ENCODE measurements around the gene MAU2.

The MAU2 gene

GRCh38 chr19:19329126-19329525, 8.5 kb downstream of the MAU2 start:
- H3K27ac Mint-ChIP-seq: peak overlapping the region; percentile 69
- ATAC-seq: peak; percentile 75
- peak overlapping the region; percentile 43 for H3K4me3 Mint-ChIP-seq
- H3K4me1 Mint-ChIP-seq: peaks cover 36% of the 10 kb centered on the region
- H3K36me3 Mint-ChIP-seq: peaks cover 42% of the 10 kb centered on the region
- H3K9me3 Mint-ChIP-seq: no peaks in the 10 kb centered on the region
- H3K27me3 Mint-ChIP-seq: no peaks in the 10 kb centered on the region

DNA sequence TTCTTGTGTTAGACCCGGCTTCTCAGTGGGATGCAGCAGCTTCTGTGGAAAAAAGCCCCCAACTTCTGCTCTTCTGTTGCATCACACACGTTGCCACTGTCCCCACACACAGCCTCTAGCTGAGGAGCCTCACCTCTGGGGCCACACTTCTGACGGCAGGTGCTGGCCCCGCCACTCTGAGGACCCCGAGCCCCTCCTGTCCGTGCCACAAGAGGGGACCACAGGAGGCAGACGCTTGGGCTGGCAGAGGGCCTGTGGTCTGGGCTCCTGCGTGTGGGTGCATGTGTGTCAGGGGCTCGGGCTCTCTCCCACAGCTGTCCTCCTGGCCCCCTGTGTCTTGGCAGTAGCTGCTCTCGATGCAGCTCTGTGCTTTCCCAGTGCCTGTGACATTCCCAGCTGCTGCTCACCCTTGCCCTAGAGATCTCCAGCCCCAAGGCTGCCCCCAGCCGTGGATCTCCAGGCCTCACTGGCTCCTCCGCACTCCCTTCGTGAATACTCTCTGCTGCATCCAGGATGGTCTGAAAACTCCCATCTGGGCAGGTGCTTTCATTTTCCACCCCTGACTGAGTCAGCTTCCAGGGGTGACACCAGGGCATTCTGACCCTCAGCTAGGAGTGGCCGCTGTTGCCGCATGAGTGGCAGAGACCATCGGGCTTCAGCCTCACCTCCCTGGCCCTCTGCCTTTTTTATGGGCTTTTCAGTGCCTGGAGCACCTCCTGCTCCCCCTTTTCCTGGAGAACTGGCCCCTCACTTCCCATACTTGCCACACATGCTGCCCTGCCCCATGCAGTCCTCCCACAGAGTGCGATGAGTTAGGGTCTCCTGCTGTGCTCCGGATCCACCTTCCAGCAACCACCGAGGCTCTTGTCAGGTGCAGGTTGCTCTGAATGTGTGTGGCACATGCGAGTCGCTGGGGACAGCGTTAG, 13.7 kb downstream of the MAU2 start:
- peaks cover 50% of the 10 kb centered on the region for H3K36me3 Mint-ChIP-seq

DNA sequence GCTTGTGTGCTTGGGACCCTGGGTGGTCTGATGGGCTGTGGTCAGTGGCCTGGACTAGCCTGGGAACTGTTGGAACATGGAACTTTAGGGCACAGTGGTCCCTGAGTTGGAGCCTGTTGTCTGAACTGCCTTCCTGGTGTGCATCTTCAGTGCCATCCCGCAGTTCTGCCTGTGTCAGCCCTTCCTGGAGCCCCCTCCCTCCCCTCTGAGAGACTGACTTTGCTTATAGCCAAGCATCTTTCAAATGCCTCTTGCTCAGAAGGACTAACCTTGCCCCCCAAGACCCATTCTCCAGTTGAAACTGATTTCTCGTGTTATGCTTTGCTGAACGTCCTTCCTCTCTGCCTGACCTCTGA, 14.3 kb downstream of the MAU2 start:
- H3K9me3 Mint-ChIP-seq: no peaks in the 10 kb centered on the region
- H3K27me3 Mint-ChIP-seq: no peaks in the 10 kb centered on the region
- peaks cover 48% of the 10 kb centered on the region for H3K36me3 Mint-ChIP-seq
- peaks cover 18% of the 10 kb centered on the region for H3K4me1 Mint-ChIP-seq
- no peak for ATAC-seq
- H3K27ac Mint-ChIP-seq: peak overlapping the region; percentile 52
- H3K4me3 Mint-ChIP-seq: no peak overlapping the region

More for the DNA sequence above, 13.7 kb downstream of the MAU2 start:
- no peaks in the 10 kb centered on the region for H3K27me3 Mint-ChIP-seq
- ATAC-seq: no peak
- H3K4me3 Mint-ChIP-seq: no peak overlapping the region
- H3K4me1 Mint-ChIP-seq: peaks cover 22% of the 10 kb centered on the region
- no peaks in the 10 kb centered on the region for H3K9me3 Mint-ChIP-seq
- peak overlapping the region; percentile 52 for H3K27ac Mint-ChIP-seq

- peak overlapping the region; percentile 52 for H3K27ac Mint-ChIP-seq
- peaks cover 18% of the 10 kb centered on the region for H3K4me1 Mint-ChIP-seq
- H3K4me3 Mint-ChIP-seq: no peak overlapping the region
- H3K27me3 Mint-ChIP-seq: no peaks in the 10 kb centered on the region
- peaks cover 48% of the 10 kb centered on the region for H3K36me3 Mint-ChIP-seq
- no peaks in the 10 kb centered on the region for H3K9me3 Mint-ChIP-seq
- no peak for ATAC-seq
Observed at GRCh38 chr19:19335408-19336158, 15.0 kb downstream of the MAU2 start.

GRCh38 chr19:19336597-19336996, 16.0 kb downstream of the MAU2 start:
- Mint-ChIP-seq H3K4me3 (no peak overlapping the region), H3K4me1 (peaks cover 18% of the 10 kb centered on the region), H3K9me3 (no peaks in the 10 kb centered on the region), H3K27me3 (no peaks in the 10 kb centered on the region), H3K27ac (peak overlapping the region; percentile 46), H3K36me3 (peaks cover 52% of the 10 kb centered on the region)
- no peak for ATAC-seq

- peaks cover 53% of the 10 kb centered on the region for H3K36me3 Mint-ChIP-seq
Observed at GRCh38 chr19:19337120-19337519, 16.5 kb downstream of the MAU2 start.

GRCh38 chr19:19338082-19338481, 17.5 kb downstream of the MAU2 start:
- ATAC-seq: no peak
- H3K36me3 Mint-ChIP-seq: peaks cover 51% of the 10 kb centered on the region
- peaks cover 18% of the 10 kb centered on the region for H3K4me1 Mint-ChIP-seq
- no peak overlapping the region for H3K27ac Mint-ChIP-seq
- no peaks in the 10 kb centered on the region for H3K9me3 Mint-ChIP-seq
- no peak overlapping the region for H3K4me3 Mint-ChIP-seq
- H3K27me3 Mint-ChIP-seq: no peaks in the 10 kb centered on the region

More at GRCh38 chr19:19337120-19337519, 16.5 kb downstream of the MAU2 start:
- Mint-ChIP-seq H3K27ac (peak overlapping the region; percentile 46), H3K4me1 (peaks cover 18% of the 10 kb centered on the region), H3K4me3 (no peak overlapping the region), H3K27me3 (no peaks in the 10 kb centered on the region), H3K9me3 (no peaks in the 10 kb centered on the region)
- ATAC-seq: no peak

DNA sequence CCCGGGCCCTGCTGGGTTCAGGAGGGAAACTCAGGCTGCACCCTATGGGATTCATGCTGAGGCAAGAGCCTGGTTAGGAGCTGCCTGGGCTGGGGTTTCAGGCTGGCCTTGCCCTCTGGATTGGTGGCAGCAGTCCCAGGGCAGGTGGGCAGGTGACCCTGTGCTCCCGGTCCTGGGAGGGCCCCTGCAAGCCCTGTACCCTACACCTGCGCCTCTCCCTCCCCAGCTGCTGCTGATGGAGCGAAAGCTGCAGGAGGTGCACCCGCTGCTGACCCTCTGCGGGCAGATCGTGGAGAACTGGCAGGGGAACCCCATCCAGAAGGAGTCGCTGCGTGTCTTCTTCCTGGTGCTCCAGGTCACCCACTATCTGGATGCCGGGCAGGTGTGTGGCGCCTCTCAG, 20.4 kb downstream of the MAU2 start:
- Mint-ChIP-seq H3K36me3 (peaks cover 57% of the 10 kb centered on the region), H3K9me3 (no peaks in the 10 kb centered on the region), H3K27me3 (no peaks in the 10 kb centered on the region), H3K4me1 (peaks cover under 1% of the 10 kb centered on the region), H3K27ac (no peak overlapping the region), H3K4me3 (no peak overlapping the region)
- ATAC-seq: no peak

- H3K27ac Mint-ChIP-seq: no peak overlapping the region
- no peaks in the 10 kb centered on the region for H3K4me1 Mint-ChIP-seq
- H3K9me3 Mint-ChIP-seq: no peaks in the 10 kb centered on the region
- H3K27me3 Mint-ChIP-seq: no peaks in the 10 kb centered on the region
- no peak overlapping the region for H3K4me3 Mint-ChIP-seq
- peaks cover 58% of the 10 kb centered on the region for H3K36me3 Mint-ChIP-seq
- ATAC-seq: peak; percentile 59
Observed at GRCh38 chr19:19342086-19343015, 21.7 kb downstream of the MAU2 start.

- no peak for ATAC-seq
- H3K9me3 Mint-ChIP-seq: no peaks in the 10 kb centered on the region
- H3K27ac Mint-ChIP-seq: no peak overlapping the region
- peaks cover 56% of the 10 kb centered on the region for H3K36me3 Mint-ChIP-seq
- H3K4me1 Mint-ChIP-seq: no peaks in the 10 kb centered on the region
- no peak overlapping the region for H3K4me3 Mint-ChIP-seq
- no peaks in the 10 kb centered on the region for H3K27me3 Mint-ChIP-seq
Observed at GRCh38 chr19:19343016-19343362, 22.4 kb downstream of the MAU2 start.

GRCh38 chr19:19343762-19344161, 23.1 kb downstream of the MAU2 start:
- Mint-ChIP-seq H3K9me3 (no peaks in the 10 kb centered on the region), H3K27ac (no peak overlapping the region), H3K27me3 (no peaks in the 10 kb centered on the region), H3K4me1 (no peaks in the 10 kb centered on the region), H3K36me3 (peaks cover 49% of the 10 kb centered on the region), H3K4me3 (no peak overlapping the region)
- ATAC-seq: no peak

DNA sequence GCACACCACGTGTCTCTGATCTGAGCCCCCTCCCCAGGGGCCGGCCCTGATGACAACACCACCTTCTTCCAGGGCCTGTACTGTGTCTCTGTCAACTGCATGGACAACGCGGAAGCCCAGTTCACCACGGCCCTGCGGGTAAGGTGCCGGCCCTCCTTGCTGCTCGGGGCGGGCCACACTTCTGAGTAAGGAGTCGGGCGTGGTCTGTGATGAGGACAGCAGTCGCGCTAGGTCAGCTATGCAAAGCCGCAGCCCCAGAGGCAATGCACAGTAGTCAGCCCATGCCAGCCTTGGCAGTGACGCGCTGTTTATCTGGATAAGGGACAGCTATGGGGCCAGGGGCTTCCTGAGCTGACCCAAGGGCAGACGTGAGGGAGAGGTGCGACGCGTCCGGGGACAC, 24.6 kb downstream of the MAU2 start:
- H3K9me3 Mint-ChIP-seq: no peaks in the 10 kb centered on the region
- no peaks in the 10 kb centered on the region for H3K4me1 Mint-ChIP-seq
- no peak overlapping the region for H3K27ac Mint-ChIP-seq
- no peak overlapping the region for H3K4me3 Mint-ChIP-seq
- H3K27me3 Mint-ChIP-seq: no peaks in the 10 kb centered on the region
- no peak for ATAC-seq
- peaks cover 58% of the 10 kb centered on the region for H3K36me3 Mint-ChIP-seq

DNA sequence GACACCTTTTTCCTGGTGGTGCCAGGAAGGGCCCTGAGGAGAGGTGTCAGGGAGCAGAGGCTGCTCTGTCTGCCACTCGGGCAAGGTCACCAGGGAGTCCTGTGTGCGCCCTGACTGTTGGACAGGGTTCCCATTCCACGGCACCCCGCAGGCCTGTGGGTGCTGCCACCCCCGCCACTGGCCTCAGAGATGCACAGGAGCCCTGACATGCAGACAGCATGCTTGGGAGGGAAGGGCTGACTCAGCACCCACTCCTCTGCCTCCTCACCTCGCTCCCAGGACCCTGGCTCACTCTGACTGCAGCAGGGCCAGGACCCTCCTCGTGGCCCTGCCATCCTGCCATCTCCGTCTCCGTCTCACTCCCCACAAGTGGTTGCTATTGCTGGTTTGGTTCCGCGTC, 25.3 kb downstream of the MAU2 start:
- Mint-ChIP-seq H3K27ac (no peak overlapping the region), H3K4me1 (no peaks in the 10 kb centered on the region), H3K36me3 (peaks cover 58% of the 10 kb centered on the region), H3K27me3 (no peaks in the 10 kb centered on the region), H3K9me3 (no peaks in the 10 kb centered on the region), H3K4me3 (no peak overlapping the region)
- ATAC-seq: no peak

DNA sequence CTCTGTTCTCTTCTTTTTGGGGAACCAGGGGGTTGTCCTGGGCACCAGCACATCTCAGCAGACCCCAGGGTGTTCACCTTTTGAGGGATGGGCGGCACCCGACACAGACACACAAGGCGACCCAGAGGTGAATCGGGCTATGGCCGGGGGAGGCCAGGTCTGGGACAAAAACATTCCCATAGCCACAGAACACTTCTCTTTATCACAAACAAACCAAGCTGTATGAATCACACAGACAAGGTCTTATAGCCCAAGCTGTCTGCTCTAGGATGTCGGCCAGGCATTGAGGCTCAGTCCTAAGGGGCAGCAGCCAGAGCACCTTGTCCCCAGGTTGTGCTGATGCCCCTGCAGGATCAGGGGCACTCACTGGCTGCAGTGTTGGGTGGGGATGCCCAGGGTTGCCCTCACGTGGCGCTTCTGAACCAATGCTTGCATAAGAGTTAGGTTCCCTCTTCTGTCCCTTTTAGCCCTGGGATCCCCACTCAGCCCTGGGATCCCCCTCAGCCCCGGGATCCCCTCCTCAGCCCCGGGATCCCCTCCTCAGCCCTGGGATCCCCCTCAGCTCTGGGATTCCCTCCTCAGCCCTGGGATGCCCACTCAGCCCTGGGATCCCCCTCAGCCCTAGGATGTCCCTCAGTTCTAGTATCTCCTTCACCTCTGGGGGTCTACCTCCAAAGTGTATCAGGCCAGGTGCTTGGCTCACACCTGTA, 26.9 kb downstream of the MAU2 start:
- Mint-ChIP-seq H3K36me3 (peaks cover 61% of the 10 kb centered on the region), H3K27ac (no peak overlapping the region), H3K27me3 (no peaks in the 10 kb centered on the region), H3K9me3 (no peaks in the 10 kb centered on the region), H3K4me1 (no peaks in the 10 kb centered on the region), H3K4me3 (no peak overlapping the region)
- no peak for ATAC-seq
